ENCODE measurements around the gene MAP7.

The MAP7 gene

DNA sequence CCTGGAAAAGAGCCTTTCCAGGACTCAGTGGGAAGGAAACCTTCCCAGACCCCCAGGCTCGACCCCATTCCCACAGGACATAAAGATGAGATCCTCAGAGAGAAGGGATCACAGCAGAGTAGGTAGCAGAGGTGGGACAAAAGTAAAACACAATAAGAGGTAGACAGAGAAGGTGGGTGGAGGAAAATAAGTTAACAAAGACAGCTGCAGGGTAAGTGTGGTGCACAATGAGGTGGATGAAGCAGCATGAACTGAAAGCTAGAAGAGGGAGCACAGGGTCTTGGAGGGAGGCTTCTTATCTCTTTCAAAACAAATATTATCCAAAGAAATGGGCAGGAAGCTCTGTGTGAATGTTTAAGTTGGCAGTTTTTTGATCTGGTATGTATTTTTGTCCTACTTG lies 14.0 kb upstream of the MAP7 start:
- no peak for DNase-seq (ENCODE audit: low read depth in 2 of 2)

DNA sequence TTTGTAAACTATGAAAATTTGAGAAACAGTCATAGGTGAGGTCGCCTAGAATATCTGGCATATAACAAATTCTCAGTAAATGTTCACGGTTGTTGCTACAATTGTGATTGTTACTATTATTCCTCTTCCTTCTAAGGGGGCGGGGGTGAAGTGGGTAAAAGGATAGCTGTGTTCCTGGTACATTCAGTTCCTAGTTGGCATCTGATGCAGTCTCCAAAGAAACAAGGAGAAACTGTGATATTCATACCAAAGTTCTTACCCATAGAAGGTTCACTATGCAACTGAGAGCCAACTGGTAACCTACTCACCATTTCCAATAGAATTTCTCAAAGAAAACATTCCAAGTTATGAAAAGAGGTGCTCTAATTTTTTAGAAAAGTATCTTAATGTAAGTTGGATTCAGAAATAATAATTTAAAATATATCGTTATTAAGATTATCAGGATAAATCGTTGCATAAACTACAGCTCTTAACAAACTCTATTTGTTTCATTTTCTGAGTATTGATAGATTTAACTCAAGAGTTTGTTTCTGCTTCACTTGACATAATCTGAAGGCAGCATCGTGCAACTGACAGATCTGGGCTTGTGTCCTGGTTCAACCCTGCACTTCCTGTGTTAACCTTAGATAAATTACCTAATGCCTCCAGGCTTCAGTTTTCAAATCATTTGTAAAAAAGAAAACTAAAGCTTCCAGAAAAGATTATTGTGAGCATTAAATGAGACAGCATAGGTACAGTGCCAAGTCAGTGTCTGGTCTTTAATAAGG lies 13.3 kb upstream of the MAP7 start:
- DNase-seq (ENCODE audit: low read depth in 2 of 2): no peak

DNA sequence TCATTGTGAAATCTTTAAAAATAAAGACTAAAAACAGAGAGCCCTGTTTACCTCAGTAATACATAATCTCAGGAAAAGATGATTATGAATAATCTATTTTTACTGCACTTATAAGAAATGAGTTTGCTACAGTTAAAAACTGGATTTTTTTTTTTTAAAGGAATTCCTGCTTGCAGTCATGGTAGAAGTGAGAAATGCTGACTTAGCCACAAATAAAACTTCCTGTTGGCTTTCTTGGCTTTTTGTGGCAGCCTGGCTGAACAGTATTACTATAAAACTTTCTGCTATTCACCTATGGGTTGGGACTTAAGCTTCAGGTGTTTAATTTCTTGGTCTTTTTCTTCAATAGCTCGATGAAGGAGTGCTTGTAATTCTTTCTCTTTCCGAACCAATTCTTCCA lies 12.0 kb upstream of the MAP7 start:
- no peak for DNase-seq (ENCODE audit: low read depth in 2 of 2)

DNA sequence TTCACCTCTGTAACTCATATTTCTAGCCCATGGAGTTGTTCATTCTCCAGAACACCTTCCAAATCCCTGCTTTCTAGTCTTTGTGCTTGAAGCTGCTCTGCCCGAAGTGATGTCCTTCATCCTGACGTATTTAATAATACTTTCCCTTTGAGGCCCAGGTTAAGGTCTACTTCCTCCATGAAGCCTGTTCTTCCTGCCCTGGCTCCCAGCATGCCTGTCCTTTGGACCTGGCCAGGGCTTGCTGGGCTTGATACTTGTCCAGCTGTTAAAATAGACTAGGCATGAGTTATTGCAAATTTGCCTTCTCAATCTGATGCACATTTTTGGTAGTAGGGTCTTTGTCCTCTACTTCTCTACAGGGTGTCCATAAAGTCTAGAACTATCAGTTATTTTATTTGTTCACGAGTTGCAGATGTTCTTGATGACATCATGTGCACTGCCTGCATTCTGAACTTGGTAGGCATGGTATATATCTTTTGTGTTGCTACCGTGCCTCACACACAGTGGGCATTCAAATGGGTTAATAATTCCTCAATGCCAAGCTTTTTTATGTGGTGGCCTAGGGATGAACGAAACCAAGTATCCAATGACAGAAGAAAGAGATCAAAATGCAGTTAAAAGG lies 3.1 kb upstream of the MAP7 start:
- DNase-seq (ENCODE audit: low read depth in 2 of 2): no peak

DNA sequence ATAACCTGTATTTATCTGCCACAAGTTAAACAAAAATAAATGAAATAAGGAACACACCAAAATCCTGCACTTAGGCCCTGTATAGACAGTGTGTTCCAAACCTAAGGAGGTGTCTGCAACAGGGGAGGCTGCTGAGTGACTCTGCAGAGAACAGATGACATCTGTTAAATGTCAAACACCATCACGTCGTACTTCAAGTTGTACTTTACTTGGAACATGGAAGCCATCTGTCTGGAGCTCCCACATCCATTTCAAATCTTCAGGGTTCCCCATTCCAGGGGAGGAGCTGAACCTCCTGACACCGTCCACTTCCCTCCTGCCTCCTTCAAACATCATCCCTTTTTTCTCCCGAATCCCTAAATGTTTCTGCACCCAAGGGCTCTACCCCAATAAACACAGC lies 1.8 kb upstream of the MAP7 start:
- DNase-seq (ENCODE audit: low read depth in 2 of 2): no peak

DNA sequence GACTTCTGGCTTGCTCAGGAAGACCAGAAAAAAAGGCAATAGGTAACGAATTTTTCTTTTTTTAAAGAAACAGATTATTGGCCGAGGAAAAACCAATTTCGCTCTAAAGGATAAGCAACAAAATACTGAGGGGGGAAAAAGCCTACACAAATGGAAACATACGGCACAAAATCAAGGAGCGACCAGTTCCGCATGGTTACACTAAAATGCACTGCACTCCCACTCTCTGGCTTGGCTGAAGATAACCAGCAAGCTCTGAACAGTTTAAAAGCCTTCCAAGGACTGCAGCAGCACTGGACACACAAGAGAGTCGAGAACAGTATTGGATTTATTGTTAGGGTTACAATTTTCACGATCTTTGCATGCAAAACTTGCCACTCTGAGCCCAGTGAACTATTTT lies 881 bp upstream of the MAP7 start:
- no peak for DNase-seq (ENCODE audit: low read depth in 2 of 2)

DNA sequence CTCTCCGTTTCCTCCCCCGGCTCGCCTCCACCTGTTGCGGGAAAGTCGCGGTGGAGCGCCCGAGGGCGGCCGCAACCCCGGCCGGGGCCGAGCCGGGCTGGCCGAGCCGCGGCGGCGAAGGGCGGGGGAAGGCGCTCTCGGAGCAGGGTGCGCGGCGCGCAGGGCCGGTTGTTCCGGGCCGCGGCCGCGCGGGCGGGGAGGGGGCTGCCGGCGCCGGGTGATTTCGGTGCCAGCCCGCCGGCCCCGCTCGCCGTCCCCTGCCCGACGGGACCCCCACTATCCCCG lies 235 bp downstream of the MAP7 start:
- no peak for DNase-seq (ENCODE audit: low read depth in 2 of 2)

DNA sequence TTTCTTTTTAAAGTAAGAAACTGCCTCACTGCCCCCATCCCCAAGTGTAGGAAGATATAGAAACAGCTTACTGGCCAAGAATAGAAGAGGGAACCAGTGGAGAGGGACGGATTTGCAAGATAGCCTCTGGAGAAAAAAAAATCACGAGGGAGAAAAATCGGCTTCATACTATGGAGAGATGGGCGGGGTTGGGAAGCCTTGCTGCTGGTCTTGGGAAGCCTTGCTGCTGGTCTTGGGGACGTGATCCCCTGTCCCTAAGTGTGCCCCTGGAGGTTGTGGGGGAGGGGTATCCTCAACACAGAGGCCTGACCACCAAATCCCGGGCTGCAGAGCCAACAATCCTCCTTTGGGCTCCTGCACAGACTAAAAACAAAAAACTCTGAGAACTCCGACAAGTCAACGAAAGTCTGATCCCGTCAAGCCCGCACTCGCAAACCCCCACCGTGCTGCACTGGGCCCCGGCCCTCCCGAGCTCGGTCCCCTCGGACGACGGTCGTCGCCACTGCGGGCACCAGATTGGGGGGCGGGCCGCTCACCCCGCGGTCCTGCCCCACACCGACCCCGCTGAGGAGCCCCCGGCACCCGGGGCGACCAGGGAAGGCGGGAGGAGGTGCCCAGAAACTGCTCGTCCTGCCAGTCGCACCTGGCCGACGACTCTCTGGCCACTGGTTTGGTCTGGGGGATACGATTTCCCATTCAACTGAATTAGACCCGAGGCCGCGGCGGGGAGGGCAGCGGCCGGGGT lies 750 bp downstream of the MAP7 start:
- no peak for DNase-seq (ENCODE audit: low read depth in 2 of 2)

DNA sequence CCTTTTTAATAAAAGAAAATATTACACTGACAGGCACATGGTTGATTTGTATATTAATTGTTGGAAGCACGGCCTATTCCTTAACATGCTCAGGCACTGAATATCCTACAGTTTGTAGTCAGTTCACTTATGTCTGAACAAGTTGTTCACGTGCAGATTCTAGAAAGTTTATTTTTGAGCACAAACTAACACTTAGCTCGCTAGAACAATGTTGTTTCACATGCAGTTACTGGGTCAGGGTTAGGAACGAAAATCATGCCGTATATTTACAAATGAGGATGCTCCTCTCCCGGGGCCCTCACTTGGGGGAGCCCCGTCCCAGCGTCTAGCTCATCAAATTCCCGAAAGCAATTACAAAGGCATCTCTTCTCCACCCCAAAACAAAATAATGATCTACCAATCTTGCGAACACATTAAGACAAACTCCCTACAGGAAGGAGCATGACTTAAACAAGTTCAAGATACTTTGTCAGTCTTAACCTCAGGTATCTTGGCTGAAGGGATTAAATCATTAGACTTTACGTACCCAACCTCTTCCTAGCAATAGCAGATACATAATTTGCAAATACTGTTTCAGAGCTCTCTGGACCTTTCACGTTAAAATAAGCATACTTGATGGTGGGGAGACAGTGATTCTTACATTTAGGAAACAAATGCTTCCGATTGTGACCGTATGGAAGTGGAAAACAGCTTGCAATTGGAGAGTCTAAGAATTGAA lies 1.5 kb downstream of the MAP7 start:
- no peak for DNase-seq (ENCODE audit: low read depth in 2 of 2)

DNA sequence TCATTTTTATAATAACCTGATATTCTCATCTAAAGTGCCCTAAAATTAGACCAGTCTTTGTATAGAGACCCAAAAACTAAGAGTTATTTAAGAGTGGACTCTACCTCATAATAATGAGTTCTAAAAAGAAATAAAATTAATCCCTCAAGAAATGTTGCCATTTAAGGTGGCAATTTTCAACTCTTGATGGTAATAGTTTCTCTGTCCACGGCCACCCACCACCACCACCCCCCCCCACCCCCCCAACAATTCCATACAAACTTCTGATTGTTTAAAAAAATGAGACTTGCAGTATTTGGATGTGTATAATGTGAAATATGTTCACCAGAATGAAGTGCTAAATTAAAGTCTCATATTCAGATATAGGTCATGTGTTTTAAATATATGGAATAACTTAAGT lies 2.4 kb downstream of the MAP7 start:
- no peak for DNase-seq (ENCODE audit: low read depth in 2 of 2)

DNA sequence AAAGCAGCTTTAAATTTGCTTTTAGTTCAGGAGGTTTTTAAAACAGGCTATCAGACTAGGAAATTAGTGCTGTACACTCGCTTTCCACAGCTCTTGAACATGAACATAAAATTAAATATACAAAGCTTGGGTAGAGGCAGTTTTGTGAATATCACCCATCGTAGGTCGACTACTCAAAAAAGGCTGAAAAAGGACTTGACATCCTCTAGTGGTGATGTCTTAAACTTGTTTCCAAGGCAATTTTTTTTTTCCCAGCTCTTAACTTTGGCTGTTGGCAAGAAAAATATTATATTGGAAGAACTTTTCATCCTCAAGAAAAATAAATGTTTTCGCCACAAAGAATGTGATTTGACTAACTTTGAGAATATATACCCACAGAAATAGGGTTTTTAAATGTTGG lies 2.9 kb downstream of the MAP7 start:
- DNase-seq (ENCODE audit: low read depth in 2 of 2): no peak

DNA sequence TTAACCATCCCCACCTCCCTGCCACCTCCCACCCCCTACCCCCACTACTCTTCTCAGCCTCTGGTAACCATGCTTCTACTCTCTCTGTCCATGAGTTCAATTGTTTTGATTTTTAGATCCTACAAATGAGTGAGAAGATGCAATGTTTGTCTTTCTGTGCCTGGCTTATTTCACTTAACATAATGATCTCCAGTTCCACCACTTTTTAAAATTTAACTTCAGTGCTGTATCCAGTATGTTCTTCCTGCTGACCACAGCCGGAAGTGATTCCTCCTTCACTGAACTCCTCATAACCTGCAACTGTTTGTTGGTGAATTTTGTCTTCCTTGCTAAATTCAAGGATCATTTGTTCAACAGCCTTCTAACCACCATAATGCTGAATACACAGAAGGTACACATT lies 3.9 kb downstream of the MAP7 start:
- no peak for DNase-seq (ENCODE audit: low read depth in 2 of 2)

DNA sequence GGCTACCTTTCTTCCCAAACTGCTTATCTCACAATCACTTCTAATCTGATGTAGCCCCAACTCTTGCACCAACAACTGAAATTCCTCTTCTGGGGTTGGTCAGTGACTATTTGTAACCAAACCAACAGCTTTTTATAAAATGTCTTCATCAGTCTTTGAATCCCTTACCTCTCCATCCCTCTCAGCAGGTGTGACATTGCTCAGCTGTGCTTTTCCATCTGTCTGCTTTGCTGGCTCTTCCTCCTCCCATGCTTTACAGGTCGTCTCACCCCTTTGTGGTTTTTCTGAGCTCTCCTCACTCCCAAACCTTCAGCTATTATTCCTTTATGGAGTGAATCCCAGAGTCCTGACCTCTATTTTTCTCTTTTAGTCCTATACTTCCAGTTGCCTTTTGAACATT lies 5.9 kb downstream of the MAP7 start:
- DNase-seq (ENCODE audit: low read depth in 2 of 2): no peak

DNA sequence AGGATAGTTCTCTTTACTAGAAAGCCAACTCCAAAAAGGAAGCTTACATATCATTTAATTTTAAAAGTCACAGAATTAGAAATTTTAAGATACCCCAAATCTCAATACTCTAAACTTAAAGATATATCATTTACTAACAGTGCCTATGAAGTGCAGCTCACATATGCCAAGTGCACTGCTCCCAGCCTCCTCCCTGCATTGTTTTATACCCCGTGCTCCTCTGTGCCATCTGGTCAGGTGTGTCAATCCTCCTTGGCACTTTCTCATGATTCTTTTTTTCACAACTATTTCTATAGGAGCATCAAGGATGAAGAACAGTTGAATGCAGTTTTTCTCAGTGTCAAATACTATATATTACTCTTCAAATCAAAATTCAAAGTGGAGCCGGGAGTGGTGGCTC lies 8.8 kb downstream of the MAP7 start:
- no peak for DNase-seq (ENCODE audit: low read depth in 2 of 2)

DNA sequence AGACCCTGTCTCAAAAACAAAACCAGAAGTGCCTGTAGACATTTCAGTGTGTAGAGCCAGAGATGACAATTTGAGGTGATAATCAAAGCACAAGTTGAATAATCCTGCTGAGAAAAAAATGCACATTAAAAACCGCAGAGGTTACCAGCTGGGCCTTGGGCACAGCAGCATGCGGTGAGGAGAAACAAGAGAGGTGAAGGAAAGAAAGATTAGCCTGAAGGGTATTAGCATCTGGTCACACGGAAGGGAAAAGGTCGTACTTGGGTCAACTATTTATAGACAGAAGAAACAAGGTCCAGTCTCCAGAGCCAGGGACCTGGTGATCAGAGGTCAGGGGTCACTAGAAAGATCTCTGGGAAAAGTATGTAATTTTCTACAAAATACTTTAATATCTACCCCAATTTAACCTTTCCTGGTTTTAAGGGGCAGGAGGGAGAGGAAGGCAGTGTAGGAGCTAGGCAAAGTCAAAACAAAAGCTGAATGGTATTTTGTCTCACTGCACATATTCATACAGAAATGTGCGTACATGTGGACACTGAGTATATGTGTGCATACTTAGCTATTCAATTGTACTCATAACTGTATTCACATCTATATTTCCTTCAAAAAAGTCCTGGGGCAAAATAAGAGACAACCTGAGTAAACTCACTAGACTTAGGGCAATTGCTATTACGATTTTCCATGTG lies 10.1 kb downstream of the MAP7 start:
- no peak for DNase-seq (ENCODE audit: low read depth in 2 of 2)

DNA sequence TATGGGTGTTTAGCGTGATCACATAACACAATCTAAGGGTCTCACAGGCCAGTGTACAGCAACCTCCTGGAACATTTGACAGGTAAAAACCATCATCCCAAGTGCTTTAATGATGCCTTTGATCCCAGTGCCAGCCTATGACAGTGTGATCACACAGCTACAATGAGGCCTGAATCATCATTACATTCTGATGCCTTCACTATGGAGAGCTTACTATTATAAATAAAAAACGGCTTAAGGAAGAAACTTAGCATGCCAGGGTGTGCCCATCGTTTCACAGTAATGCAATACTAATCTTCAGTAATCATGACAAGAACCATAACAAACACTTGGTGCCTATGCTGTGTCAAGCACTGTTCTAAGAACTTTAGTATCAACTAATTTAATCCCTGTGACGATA lies 11.4 kb downstream of the MAP7 start:
- no peak for DNase-seq (ENCODE audit: low read depth in 2 of 2)

DNA sequence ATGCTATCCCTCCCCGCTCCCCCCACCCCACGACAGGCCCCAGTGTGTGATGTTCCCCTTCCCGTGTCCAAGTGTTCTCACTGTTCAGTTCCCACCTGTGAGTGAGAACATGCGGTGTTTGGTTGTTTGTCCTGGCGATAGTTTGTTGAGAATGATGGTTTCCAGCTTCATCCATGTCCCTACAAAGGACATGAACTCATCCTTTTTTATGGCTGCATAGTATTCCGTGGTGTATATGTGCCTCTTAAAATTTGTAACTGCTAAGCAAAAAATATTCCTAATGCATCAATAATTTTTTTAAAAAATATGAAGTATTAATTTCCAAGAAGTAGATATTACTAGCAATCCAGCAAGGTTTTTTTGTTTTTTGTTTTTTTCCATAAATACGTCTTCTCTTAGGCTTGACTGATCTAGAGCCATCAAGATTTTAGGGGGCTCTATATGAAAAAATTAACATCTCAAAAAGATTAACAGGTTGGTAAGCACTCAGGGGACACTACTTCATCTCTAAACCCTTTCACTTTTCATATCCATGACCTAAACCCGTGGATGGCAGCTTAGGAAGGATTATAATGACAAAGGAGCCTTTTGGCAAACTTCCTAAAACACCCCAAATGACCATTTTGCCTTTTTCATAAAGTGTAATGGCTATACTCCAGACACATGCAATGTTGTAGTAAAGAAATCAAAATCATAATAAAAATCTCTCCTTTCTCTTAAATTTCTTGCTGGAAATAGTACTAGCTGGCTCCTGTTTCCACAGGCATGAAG lies 14.2 kb downstream of the MAP7 start:
- DNase-seq (ENCODE audit: low read depth in 2 of 2): no peak

DNA sequence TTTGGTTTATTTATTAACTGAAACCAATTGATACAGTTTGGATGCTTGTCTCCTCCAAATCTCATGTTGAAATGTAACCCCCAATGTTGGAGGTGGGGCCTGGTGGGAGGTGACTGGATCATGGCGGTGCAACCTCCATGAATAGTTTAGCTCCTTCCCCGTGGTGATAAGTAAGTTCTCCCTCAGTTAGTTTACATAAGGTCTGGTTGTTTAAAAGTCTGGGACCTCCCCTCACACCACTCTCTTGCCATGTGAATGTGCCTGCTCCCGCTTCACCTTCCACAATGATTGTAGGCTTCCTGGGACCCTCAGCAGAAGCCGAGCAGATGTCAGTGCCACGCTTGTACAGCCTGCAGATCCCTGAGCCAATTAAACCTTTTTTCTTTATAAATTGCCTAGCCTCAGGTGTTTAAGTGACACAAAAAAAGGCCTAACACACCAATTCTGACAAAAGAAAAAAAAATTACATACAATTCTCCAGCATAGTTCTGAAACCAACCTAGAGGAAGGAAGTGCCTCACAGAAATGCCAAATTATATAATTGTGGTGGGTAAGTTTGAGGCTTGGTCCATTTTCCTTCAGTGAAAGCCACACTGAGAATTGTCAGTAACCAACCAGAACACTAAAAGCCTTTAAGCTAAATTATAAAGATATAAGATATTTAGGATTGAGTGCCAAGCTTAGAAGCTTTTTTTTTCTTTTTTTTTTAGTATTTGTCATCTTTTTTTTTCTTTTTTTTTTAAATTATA lies 15.0 kb downstream of the MAP7 start:
- DNase-seq (ENCODE audit: low read depth in 2 of 2): no peak

DNA sequence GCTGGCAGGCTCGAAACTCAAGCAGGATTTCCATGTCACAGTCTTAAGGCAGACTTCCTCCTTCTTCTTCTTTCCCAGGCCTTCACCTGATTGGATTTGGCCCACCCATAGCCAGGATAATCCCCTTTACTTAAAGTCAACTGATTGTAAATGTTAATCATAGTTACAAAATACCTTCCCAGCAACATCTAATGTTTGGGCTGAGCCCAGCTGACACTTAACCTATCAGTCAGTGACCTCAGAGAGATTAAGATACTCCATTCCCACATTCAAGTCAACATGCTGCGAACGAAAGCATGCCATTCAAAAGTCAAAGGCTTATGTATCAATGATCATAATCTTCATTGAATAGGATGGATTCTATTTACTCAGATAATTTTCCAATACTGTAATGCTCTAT lies 16.0 kb downstream of the MAP7 start:
- DNase-seq (ENCODE audit: low read depth in 2 of 2): no peak

DNA sequence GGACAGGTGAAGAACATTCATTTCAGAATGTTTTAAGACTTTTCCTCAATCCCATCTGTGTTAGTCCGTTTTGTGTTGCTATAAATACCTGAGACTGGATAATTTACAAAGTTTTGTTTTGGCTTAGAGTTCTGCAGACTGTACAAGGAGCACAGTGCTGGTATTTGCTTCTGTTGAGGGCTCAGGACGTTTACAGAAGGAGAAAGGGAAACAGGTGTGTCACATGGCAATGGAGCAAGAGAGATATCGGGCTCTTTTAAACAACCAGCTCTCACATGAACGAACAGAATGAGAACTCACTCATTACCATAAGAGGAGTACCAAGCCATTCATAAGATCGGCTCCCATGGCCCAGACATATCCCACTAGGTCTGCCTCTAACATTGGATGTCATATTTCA lies 16.7 kb downstream of the MAP7 start:
- no peak for DNase-seq (ENCODE audit: low read depth in 2 of 2)

DNA sequence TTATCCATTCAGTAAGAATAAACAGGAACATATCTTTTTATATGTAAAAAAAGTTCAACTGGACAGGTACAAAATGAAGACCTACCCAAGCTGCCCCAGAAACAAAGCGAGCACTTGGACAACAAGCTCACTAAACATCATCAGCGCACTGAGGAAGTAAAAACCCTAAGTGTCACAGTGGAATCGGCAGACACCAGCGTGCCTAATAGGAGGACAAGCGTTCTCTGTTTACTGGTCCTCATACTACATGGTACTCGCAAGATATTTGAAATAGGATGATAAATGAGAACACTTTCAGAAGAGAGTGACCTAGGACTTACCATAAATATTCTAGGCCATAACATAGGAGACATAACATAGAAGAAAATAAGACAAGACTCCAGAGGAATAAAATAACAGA lies 18.2 kb downstream of the MAP7 start:
- no peak for DNase-seq (ENCODE audit: low read depth in 2 of 2)

Measured in stimulated activated CD8-positive, alpha-beta memory T cell treated with anti-CD3 and anti-CD28 coated beads, Interleukin-15, amount 100 ng/mL, for 4 hours (primary cell).